Measurements from ENCODE around the gene ABHD4.

DNA sequence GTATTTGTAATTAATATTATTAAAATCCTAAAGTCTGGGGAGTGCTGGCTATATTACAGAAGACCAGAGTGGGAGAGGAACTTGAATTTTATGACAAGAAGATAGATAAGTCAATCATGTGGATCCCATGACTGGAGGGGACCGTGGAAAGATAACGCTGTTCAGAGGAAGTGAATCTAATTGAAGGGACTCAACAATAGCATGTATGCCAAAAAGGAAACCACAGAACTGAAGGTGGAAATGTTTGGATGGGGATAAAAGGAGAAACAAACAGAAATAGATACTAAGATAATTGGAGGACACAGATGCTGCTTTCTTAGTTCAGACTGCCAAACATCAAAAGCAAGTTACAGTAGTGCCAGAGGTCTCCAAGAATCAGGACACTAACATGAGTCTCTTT, 24.9 kb downstream of the ABHD4 start:
- TF ChIP-seq MTA3 (IDR thresholded peaks at IDR 0.05; ENCODE audit: borderline replicate concordance, low read length): no peak
- no peak for TF ChIP-seq CHD1 (IDR thresholded peaks at IDR 0.05; ENCODE audit: low read depth, low read length)
- no peak for TF ChIP-seq RAD21 (IDR thresholded peaks at IDR 0.05; ENCODE audit: insufficient read depth, low read depth, low read length)
- TF ChIP-seq ZNF274 (IDR thresholded peaks at IDR 0.05; ENCODE audit: insufficient read depth, insufficient read length): no peak
- no peak for TF ChIP-seq IKZF2 (IDR thresholded peaks at IDR 0.05)
- TF ChIP-seq CTCF (IDR thresholded peaks at IDR 0.05 in 2 of 3, conservative IDR thresholded peaks at IDR 0.05 in 1 of 3; ENCODE audit: control insufficient read depth in 2 of 3, extremely low read depth in 1 of 3, insufficient read depth in 1 of 3, low read depth in 3 of 3, low read length in 3 of 3): no peak
- no peak for TF ChIP-seq SP1 (IDR thresholded peaks at IDR 0.05; ENCODE audit: low read depth, low read length)
- TF ChIP-seq, protein P1, sequence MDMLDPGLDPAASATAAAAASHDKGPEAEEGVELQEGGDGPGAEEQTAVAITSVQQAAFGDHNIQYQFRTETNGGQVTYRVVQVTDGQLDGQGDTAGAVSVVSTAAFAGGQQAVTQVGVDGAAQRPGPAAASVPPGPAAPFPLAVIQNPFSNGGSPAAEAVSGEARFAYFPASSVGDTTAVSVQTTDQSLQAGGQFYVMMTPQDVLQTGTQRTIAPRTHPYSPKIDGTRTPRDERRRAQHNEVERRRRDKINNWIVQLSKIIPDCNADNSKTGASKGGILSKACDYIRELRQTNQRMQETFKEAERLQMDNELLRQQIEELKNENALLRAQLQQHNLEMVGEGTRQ (IDR thresholded peaks at IDR 0.05; ENCODE audit: borderline replicate concordance, low read depth, low read length): no peak
